Endodermal cell (in vitro differentiated cells): ENCODE measurements around the gene SLC27A2. TPM values are rescaled to one million over a fixed set of nuclear protein-coding genes. Genes with fewer than 3 reads are reported as not detected.
"Not testable (repeated sequence)": the region's sequence is repeated elsewhere in the genome, so short reads cannot be mapped to it uniquely, and the experiment has no call there.

Source experiments
- DNase-seq: peaks from one replicate; pipeline ENCODE4 v3.0.0-alpha.2; 2017
- H3K27ac ChIP-seq: 2 replicates; pipeline ENCODE4 v1.5.1; 2013; ENCODE audit warnings: mild to moderate bottlenecking, low read depth, low read length, moderate library complexity
- H3K27me3 ChIP-seq: 2 replicates; pipeline ENCODE4 v1.6.1; 2013; ENCODE audit warnings: mild to moderate bottlenecking, low read length, moderate library complexity; ENCODE audit not compliant: insufficient read depth, control insufficient read depth, poor library complexity, severe bottlenecking
- H3K36me3 ChIP-seq: 2 replicates; pipeline ENCODE4 v1.7.0; 2013; ENCODE audit warnings: mild to moderate bottlenecking, low read length, moderate library complexity; ENCODE audit not compliant: control insufficient read depth, insufficient read depth
- H3K4me1 ChIP-seq: one replicate; pipeline ENCODE4 v1.7.0; 2013; ENCODE audit warnings: low read length; ENCODE audit not compliant: control insufficient read depth, insufficient read depth
- H3K4me3 ChIP-seq: 2 replicates; pipeline ENCODE4 v1.5.1; 2013; ENCODE audit warnings: mild to moderate bottlenecking, low read length, moderate library complexity
- H3K9ac ChIP-seq: 2 replicates; pipeline ENCODE4 v1.6.1; 2013; ENCODE audit warnings: mild to moderate bottlenecking, low read length, moderate library complexity; ENCODE audit not compliant: poor library complexity, severe bottlenecking; ENCODE audit errors: extremely low read depth
- H3K9me3 ChIP-seq: 2 replicates; pipeline ENCODE4 v1.6.1; 2013; ENCODE audit warnings: mild to moderate bottlenecking, low read length, moderate library complexity; ENCODE audit not compliant: control insufficient read depth
- H3K27ac Mint-ChIP-seq: 2 replicates; pipeline ENCODE4 v1.8.0; 2020; ENCODE audit warnings: mixed read lengths
- H3K27me3 Mint-ChIP-seq: 2 replicates; pipeline ENCODE4 v1.8.0; 2021; ENCODE audit warnings: mild to moderate bottlenecking, mixed read lengths; ENCODE audit not compliant: insufficient read depth
- H3K36me3 Mint-ChIP-seq: 2 replicates; pipeline ENCODE4 v1.8.0; 2020; ENCODE audit warnings: low read depth, mixed read lengths
- H3K4me1 Mint-ChIP-seq: 2 replicates; pipeline ENCODE4 v1.8.0; 2020; ENCODE audit warnings: mixed read lengths
- H3K4me3 Mint-ChIP-seq: 2 replicates; pipeline ENCODE4 v1.8.0; 2020; ENCODE audit warnings: mild to moderate bottlenecking, moderate library complexity, mixed read lengths
- H3K9me3 Mint-ChIP-seq: 2 replicates; pipeline ENCODE4 v1.8.0; 2020; ENCODE audit warnings: mild to moderate bottlenecking, mixed read lengths
- WGBS, 2 experiments: methylation state at CpG; one replicate each; pipeline versions ENCODE4 v1.1.5 to v1.1.7; 2013; ENCODE audit warnings: missing lambda C conversion rate in 2 of 2, mixed read lengths in 1 of 2; ENCODE audit not compliant: insufficient coverage in 1 of 2, insufficient read length in 1 of 2; 5-methylcytosine and 5-hydroxymethylcytosine counted together
- total RNA-seq, 2 donors: library from RNA; stranded (reverse); fragmentation: NEBNext Ultra II Directional in 1 of 2; extraction: Animal tissue kit (Norgen Biotek cat#: 25700) in 1 of 2; gene quantifications; 2 replicates in 1 of 2; 3 replicates in 1 of 2; pipeline ENCODE4 v1.2.1, GENCODE V29; 2021
- TF ChIP-seq, protein P1 (sequence below): fragments of 200-600 bp; sonication (generic); conservative IDR thresholded peaks from 2 replicates; pipeline ENCODE4 v1.5.0; 2021; ENCODE audit warnings: antibody characterized with exemption, mild to moderate bottlenecking

The SLC27A2 gene
- total RNA-seq, 2 donors from 2014 or later, result 4.0 to 6.8 TPM

DNA sequence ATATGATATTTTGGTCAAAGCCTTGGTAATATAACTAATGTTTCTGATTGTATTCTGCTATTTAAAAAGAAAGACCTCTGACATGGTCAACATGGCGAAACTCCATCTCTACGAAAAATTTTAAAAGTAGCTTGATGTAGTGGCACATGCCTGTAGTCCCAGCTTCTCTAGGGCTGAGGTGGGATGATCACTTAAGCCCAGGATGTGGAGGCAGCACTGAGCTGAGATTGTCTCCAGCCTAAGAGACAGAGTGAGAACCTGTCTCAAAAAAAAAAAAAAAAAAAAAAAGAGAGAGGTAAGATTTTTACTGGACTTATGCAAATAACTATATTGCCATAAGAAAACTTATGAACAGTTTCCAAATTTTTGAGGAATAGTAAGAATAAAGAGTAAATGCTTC, 30.5 kb upstream of the SLC27A2 start:
- Histone ChIP-seq H3K36me3 (no peaks in the 10 kb centered on the region), H3K4me1 (peaks cover 3% of the 10 kb centered on the region), H3K27ac (no peak overlapping the region), H3K9ac (no peak overlapping the region), H3K4me3 (no peak overlapping the region), H3K27me3 (no peaks in the 10 kb centered on the region), H3K9me3 (no peaks in the 10 kb centered on the region)
- Mint-ChIP-seq H3K9me3 (peaks cover 6% of the 10 kb centered on the region), H3K27me3 (no peaks in the 10 kb centered on the region), H3K4me3 (no peak overlapping the region), H3K36me3 (no peaks in the 10 kb centered on the region), H3K27ac (no peak overlapping the region), H3K4me1 (peaks cover 2% of the 10 kb centered on the region)
- 94 to 100% methylated on average over 1 to 2 of the region's 2 CpGs for WGBS, 2 experiments
- DNase-seq, result no peak
- TF ChIP-seq, protein P1, sequence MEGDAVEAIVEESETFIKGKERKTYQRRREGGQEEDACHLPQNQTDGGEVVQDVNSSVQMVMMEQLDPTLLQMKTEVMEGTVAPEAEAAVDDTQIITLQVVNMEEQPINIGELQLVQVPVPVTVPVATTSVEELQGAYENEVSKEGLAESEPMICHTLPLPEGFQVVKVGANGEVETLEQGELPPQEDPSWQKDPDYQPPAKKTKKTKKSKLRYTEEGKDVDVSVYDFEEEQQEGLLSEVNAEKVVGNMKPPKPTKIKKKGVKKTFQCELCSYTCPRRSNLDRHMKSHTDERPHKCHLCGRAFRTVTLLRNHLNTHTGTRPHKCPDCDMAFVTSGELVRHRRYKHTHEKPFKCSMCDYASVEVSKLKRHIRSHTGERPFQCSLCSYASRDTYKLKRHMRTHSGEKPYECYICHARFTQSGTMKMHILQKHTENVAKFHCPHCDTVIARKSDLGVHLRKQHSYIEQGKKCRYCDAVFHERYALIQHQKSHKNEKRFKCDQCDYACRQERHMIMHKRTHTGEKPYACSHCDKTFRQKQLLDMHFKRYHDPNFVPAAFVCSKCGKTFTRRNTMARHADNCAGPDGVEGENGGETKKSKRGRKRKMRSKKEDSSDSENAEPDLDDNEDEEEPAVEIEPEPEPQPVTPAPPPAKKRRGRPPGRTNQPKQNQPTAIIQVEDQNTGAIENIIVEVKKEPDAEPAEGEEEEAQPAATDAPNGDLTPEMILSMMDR, result no peak

DNA sequence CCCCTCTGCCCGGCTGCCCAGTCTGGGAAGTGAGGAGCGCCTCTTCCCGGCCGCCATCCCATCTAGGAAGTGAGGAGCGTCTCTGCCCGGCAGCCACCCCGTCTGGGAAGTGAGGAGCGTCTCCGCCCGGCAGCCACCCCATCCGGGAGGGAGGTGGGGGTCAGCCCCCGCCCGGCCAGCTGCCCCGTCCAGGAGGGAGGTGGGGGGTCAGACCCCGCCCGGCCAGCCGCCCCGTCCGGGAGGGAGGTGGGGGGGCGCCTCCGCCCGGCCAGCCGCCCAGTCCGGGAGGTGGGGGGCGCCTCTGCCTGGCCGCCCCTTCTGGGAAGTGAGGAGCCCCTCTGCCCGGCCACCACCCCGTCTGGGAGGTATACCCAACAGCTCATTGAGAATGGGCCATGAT, 23.8 kb upstream of the SLC27A2 start:
- H3K27ac Mint-ChIP-seq, H3K9me3 ChIP-seq, H3K36me3 ChIP-seq, H3K36me3 Mint-ChIP-seq, H3K27me3 Mint-ChIP-seq, H3K9ac ChIP-seq, H3K27me3 ChIP-seq, DNase-seq, H3K4me3 Mint-ChIP-seq, H3K4me3 ChIP-seq, H3K27ac ChIP-seq, H3K4me1 ChIP-seq, H3K4me1 Mint-ChIP-seq: not testable (repeated sequence)
- peaks cover 45% of the 10 kb centered on the region for H3K9me3 Mint-ChIP-seq
- 91 to 100% methylated on average over 4 to 27 of the region's 28 CpGs for WGBS, 2 experiments

DNA sequence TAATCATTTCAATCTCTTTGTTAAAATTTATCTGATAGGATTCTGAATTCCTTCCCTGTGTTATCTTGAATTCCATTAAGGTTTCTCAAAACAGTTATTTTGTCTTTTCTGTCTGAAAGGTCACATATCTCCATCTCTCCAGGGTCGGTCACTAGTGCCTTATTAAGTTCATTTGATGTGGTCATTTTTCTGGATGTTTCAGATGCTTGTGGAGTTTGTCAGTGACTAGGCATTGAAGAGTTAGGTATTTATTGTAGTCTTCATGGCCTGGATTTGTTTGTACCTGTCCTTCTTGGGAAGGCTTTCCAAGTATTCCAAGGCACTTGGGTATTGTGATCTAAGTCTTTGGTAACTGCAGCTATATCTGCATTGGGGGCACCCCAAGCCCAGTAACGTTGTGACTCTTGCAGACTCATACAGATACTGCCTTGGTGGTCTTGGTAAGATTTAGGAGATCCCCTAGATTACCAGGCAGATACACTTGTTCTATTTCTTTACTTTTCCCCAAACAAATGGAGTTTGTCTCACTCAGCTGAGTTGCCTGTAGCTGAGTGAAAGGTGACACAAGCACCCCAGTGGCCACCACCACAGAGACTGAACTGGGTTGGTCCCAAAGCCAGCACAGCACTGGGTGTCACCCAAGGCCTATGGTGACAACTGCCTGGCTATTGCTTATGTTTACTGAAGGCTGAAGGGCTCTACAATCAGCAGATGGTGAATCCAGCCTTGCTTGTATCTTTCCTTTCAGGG, 18.9 kb upstream of the SLC27A2 start:
- WGBS, 2 experiments, result 80 to 81% methylated on average over 1 to 2 of the region's 2 CpGs
- Mint-ChIP-seq H3K4me3 (no peak overlapping the region), H3K4me1 (peaks cover 3% of the 10 kb centered on the region), H3K27me3 (no peaks in the 10 kb centered on the region), H3K36me3 (no peaks in the 10 kb centered on the region), H3K27ac (no peak overlapping the region), H3K9me3 (peaks cover 23% of the 10 kb centered on the region)
- no peaks in the 10 kb centered on the region for H3K27me3 ChIP-seq
- no peak for DNase-seq
- TF ChIP-seq, protein P1, result no peak
- no peak overlapping the region for H3K4me3 ChIP-seq
- no peaks in the 10 kb centered on the region for H3K9me3 ChIP-seq
- H3K27ac ChIP-seq, result no peak overlapping the region
- H3K4me1 ChIP-seq, result peaks cover 8% of the 10 kb centered on the region
- no peak overlapping the region for H3K9ac ChIP-seq
- H3K36me3 ChIP-seq, result no peaks in the 10 kb centered on the region
